ENCODE data around the gene SLC5A6. TPM values are rescaled to one million over a fixed set of nuclear protein-coding genes. Genes with fewer than 3 reads are reported as not detected.

Gene SLC5A6
- total RNA-seq, 1 donor from 2014 or later, result 15.6 TPM

DNA sequence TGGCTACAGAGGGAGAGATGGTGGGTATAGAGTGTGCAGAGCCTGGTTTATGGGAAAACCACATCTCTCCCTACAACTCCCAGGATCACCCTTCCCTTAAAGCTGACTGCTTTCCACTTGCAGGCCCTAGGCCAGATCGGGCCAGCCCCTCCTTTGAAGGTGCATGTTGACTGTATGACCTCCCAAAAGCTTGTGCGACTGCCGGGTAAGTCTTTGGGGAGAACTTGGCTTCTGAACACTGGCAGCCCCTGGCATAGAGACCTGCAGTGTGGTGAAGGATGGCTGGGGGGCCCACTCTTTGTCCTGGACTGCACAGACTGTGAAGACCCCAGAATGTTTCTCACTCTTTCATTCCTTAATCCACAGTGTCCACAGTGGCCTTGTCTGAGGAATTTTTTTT, 24.6 kb upstream of the SLC5A6 start:
- no peak for DNase-seq

DNA sequence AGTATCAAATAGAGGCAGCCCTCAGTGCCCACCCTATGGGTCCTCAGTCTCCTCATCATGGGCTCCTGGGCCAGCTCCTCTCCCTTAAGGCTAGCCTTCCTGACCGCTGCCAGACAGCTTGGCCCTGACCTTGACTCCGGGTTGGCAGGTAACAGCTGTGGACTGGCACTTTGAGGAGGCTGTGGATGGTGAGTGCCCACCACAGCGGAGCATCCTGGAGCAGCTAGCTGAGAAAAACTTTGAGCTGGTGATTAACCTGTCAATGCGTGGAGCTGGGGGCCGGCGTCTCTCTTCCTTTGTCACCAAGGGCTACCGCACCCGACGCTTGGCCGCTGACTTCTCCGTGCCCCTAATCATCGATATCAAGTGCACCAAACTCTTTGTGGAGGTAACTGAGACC, 24.1 kb upstream of the SLC5A6 start:
- DNase-seq, result no peak

DNA sequence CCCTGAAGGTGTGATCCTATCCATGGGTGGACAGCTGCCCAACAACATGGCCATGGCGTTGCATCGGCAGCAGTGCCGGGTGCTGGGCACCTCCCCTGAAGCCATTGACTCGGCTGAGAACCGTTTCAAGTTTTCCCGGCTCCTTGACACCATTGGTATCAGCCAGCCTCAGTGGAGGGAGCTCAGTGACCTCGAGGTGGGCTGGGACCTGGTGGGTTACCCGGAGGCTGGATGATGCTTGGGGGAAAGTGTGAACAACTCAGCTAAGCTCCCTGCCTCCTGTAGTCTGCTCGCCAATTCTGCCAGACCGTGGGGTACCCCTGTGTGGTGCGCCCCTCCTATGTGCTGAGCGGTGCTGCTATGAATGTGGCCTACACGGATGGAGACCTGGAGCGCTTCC, 21.3 kb upstream of the SLC5A6 start:
- no peak for DNase-seq

DNA sequence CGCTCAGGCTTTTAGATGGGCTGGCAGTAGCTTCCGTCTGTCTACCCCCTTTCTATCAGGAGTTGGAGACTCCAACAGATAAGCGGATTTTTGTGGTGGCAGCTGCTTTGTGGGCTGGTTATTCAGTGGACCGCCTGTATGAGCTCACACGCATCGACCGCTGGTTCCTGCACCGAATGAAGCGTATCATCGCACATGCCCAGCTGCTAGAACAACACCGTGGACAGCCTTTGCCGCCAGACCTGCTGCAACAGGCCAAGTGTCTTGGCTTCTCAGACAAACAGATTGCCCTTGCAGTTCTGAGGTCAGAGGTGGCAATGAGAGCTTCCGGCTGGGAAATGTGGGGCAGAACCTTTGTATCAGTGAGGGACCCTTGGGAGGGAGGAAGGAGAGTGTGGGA, 19.9 kb upstream of the SLC5A6 start:
- DNase-seq, result no peak

DNA sequence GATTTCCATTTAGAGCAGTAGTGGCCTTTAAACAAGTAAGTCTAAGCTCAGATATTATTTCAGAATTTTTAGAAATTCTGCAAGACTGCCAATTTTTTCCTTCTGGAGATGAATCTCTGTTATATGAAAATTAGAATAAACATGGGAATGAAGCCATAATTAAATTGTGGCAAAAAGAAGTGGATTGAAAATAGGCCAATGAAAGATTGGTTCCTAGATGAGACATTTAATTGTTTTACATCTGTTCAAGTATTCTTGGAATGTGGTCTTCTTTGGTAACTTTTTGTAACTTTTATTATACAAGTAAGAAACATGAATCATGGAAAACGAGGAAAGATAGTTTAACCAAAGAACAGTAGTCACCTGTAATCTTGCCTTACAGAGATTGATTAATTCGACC, 15.4 kb upstream of the SLC5A6 start:
- no peak for DNase-seq

DNA sequence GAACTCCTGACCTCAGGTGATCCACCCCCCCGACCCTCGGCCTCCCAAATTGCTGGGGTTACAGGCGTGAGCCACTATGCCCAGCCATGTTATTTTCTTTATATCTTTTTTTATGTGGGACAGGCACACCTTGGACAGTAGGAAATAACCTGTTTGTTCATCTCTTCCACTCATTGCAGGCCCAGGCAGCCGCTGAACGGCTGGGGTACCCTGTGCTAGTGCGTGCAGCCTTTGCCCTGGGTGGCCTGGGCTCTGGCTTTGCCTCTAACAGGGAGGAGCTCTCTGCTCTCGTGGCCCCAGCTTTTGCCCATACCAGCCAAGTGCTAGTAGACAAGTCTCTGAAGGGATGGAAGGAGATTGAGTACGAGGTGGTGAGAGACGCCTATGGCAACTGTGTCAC, 13.5 kb upstream of the SLC5A6 start:
- no peak for DNase-seq

DNA sequence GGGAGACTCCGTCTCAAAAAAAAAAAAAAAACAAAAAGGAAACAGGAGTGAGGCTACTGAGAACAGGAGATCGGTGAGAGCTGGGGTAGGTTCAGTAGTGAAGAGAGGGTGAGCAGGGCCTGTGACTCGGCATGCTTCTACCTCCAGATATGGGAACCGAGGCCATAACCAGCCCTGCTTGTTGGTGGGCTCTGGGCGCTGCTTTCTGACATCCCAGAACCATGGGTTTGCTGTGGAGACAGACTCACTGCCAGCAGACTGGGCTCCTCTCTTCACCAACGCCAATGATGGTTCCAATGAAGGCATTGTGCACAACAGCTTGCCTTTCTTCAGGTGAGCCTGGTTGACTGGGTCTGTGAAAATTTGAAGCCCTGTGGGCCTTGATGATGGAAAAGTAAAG, 11.3 kb upstream of the SLC5A6 start:
- DNase-seq, result no peak

DNA sequence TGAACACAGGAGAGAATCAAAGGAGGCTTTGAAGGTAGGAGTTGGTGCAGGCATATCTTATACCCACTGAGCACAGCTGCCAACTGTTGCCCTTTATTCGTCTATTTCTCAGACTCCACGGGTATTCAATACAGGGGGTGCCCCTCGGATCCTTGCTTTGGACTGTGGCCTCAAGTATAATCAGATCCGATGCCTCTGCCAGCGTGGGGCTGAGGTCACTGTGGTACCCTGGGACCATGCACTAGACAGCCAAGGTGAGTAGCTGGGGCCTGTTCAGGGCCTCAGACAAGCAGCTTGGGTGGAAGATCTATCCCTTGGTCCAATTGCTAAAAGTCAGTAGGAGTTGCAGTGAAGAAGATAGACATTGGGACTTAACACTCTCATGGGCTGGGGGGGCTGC, 10.3 kb upstream of the SLC5A6 start:
- DNase-seq, result no peak

DNA sequence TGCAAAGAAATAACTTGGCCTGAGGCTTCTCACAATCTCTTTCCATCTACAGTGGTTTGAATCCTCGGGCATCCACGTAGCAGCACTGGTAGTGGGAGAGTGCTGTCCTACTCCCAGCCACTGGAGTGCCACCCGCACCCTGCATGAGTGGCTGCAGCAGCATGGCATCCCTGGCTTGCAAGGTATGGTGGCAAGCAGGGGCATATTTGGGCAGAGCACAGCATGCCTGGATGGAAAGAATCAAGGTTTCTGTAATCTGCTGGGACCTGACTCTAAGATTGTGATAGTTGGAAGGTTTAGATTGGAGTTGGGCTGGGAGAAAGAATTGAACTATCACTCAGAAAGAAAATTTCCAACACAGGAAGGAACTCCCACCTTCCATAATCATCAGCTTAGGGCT, 9.1 kb upstream of the SLC5A6 start:
- DNase-seq, result no peak

DNA sequence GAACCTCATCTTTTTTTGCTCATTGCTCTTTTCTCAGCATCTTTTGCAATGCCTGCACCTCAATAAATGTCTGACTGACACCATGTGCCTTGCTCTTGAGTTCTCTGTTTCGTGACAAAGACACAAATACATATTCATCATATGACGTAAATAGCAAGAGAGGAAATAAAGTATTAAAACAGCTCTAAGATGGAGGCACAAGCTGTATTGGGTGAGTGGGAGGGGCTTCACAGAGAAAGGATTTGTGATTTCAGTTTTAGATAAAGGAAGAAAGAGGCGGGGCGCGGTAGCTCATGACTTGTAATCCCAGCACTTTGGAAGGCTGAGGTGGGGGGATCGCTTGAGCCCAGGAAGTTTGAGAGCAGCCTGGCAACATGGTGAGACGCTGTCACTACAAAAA, 8.0 kb upstream of the SLC5A6 start:
- no peak for DNase-seq

DNA sequence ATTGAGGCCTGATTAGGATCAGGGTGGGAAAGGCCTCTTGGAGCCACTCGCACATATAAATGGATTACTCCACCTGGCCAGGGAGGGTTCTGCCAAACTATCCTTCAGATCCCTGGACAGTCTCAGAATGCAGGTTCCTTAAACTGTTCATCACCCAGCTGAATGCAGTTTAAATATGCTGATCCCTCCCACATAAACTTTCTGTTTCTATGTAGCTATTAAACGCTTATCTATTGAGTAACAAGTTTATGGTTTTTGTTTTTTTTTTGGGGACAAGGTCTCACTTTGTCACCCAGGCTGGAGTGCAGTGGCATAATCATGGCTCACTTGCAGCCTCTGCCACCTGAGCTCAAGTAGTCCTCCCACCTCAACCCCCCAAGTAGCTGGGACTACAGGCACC, 7.0 kb upstream of the SLC5A6 start:
- DNase-seq, result no peak

DNA sequence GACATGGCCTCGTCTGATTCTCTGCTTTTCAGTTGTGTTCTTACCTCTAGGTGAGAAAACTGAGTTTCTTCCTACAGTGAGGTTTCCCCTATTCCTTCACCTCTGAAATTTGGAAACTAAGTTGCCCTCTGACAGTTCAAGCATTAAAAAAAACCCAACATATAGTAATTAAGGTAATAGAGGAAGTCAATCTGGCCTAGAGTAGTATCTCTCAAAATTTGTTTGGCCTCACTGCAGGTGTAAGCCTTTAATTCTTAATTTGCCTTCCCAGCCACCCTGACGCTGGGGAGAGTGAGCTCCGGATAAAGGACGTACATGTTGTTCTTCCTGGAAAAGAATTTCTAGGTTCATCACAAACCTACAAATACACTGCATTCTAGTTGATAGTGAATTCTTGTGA, 6.5 kb upstream of the SLC5A6 start:
- DNase-seq, result no peak

DNA sequence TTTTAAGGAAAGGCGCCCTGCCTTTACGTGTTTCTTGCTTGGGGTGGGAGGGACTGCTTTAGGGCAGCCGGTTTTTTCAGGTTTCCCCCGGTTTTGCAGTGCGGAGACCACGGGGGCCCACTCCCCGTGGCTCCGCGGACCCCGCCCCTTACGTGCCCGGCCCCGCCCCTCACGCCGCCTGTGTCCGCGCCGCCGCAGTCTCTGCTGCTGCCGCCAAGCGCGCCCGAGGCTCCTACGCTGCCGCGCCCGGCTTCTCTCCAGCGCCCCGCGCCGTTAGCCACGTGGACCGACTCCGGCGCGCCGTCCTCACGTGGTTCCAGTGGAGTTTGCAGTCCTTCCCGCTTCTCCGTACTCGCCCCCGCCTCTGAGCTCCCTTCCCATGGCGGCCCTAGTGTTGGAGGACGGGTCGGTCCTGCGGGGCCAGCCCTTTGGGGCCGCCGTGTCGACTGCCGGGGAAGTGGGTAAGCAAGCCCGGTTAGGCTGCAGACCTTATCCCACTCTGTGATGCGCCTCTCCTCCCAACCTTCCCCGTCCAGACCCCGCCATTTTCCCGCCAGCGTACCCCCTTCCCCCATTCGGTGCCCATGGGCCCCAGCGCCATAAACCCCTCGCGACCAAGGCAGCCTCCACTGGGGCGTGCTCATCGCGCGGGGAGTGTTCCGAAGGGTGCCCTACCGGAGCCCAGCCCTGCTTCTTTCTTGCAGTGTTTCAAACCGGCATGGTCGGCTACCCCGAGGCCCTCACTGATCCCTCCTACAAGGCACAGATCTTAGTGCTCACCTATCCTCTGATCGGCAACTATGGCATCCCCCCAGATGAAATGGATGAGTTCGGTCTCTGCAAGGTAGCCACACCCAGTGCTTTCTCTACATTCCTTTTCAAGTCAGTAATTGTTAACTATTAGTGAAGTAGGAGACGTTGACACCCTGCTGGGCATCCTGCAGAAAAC, 5.4 kb upstream of the SLC5A6 start, which contains the start of gene CAD:
Gene CAD, plus strand, starts transcription at position 197 of the 949 bp plus-strand sequence. Its CDS starts 183 bp downstream, at position 380.
- peak; percentile 81 for DNase-seq

DNA sequence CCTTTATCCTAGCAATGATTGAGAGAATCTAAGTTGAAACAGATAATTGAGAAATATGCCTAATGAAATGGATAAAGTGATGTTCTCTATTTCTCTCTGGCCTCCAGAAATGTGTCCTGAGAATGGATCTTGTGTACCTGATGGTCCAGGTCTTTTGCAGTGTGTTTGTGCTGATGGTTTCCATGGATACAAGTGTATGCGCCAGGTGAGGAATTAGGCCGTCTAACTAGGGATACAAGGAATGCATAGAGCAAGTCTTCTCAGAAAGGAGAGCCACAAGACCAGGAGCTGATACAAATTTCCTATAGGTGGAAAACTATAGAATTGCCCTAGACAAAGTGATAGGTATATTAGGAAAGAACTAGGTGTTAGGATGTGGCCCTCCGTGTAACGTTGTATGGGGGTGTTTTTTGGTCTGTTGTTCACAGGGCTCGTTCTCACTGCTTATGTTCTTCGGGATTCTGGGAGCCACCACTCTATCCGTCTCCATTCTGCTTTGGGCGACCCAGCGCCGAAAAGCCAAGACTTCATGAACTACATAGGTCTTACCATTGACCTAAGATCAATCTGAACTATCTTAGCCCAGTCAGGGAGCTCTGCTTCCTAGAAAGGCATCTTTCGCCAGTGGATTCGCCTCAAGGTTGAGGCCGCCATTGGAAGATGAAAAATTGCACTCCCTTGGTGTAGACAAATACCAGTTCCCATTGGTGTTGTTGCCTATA, 4.5 kb upstream of the SLC5A6 start:
- DNase-seq, result no peak

DNA sequence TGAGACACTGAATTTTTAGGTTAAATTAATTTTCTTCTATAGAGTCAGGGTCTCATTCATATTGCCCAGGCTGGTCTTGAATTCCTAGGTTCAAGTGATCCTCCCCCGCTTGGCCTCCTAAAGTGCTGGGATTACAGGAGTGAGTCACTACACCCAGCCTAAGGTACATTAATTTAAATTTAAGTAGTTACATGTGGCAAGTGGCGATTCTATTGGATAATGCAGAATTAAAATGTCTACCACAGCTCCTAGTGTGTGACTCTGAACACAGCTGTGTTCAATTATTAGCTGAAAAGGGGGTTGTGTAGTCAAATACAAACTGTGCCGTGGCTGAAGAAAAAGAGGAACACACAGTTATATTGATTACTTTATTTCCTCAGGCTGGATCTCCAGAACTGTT, 2.9 kb upstream of the SLC5A6 start:
- DNase-seq, result no peak

DNA sequence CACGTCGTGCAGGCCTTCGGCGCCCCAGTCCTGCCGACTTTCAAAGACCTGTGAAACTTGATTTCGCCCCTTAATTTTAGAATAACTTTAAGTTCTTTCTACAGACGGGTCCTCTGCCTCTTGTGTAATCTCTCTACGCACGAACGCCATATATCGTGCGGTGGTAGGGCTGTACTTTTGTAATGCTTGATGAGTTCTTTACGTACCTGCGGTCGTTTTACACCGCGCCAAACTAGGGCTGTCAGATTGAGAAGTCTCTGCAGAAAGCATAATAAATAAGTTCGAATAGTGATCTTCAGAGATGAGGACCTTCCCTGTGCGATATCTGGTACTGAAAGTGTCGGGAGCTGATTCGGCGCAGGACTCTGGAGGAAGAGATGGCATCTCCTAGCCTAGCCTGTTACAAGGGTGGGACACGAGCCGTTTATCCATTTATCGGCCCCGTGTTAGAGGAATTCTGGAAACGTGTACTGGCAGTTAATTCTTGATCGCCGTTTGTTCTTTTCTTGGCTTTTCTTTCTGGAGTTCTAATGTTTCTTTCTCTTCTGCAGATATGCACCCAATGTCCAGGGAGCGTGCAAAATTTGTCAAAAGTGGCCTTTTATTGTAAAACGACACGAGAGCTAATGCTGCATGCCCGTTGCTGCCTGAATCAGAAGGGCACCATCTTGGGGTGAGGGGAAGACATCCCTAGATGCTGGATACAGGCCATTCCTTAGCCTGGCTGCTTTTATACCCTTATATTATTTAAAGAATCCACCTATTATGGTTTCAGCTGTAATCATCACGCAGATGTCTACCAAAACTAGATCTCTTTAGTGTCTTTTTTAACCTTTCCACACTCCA, 781 bp upstream of the SLC5A6 start:
- DNase-seq, result no peak

DNA sequence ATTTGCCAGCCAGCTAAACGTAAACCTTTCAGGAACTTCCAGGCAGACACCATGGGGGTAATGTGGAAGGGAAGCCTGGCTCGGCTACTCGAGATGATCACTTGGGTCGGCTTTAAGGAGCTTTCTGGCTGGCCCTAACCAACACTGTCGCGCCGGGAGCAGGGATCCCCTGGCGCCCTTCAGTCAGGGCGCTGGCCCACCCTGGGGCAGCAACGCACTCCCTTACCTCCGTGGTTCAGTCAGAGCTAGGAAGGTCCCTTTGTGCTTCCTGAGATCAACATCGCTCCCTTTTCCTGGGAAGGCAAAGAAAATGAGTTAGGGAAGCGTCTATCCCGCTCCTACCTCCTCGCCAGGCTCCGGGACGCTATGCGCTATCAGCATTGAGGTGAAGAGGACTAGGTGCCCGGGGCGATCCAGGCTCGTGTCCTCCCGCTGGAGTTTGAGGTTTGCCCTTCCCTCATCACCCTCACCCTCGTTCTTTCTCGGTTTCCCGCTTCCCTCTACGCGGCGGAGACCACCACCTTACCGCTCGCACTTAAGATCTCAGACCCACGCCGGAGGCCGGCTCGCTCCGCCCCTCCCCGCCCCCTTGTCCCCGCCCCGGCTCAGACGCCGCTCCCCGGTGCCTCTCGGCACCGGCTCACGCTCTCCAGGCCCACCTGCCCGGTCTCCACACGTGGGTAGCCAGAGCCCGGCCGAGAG, 676 bp downstream of the SLC5A6 start:
- DNase-seq, result no peak

DNA sequence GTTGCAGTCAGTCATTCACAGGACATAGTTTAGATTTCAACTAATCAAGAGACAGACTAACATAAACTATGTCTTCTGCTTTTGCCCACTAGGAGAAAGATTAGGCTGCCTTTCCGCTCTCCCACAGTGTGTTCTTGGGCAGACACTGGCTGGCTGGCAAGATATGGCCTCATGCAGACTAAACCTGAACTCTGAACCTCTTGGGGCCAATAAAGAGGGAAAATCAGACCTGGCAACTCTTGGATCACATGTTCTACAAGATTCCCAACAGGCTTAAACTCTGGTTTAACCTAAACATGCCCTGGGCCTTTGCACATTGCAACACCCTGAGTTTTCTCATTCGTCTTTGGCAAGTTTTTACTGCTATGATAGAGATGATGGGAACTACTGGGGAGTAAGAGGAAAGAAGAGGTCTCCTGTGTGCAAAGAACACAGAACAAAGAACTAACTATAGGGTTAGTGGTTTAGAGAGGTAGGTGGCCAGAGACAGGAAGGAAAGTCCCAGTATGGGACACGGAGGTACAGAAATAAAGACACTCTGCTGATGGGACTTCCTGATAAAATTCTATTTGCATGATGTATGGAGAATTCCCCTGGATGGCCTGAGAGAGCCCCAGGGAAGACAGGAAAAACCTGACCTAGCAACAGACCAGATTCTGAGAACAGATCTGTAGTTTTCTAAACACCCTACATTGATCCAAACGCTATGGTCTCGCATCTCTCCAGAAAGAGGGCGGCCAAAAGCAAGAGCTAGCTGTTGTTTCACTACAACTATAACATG, 2.3 kb downstream of the SLC5A6 start:
- no peak for DNase-seq

DNA sequence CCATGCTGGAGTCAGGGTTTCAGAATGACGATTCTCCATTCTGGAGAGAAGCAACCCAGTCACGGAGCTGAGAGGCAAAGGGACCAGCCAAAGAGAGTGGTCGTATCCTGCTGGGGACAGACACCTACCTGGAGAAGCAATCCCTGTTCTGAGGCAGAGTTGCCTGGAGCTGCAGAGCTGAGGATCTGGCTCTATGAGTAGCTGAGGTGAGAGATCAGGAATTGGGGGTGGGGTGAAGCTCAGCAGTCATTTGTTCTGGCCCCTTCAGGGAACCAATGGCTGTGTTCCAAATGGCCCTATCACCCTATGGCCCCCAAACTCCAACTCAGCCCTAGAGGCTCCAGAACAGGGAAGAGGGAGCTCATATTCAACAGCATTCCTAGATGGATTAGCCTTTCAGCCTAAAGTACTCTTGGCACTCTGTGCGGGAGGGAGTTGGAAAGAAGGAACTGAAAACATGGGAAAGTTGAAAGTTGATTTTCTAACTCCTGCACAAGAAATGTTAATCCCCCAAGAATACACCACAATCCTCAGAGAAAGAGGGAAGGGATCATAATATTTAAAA, 3.5 kb downstream of the SLC5A6 start:
- no peak for DNase-seq

DNA sequence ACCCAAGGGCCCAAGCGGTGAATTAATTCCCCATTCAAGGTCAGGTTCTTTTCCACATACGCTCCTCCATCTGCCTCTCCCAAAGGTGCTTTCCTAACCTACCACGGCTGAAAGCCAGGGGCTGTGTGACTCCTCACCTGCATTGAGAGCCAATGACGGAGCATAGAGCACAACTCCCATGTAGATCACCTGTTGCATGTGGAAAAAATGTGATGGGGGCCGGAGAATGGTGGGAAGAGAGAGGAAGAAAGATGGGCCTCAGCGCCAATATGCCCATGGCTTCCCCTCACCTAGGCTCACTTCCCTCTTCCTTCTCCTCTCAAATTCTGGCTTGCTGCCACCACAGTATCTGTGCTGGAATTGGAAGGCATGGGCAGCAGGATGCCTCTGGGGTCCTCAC, 5.7 kb downstream of the SLC5A6 start:
- DNase-seq, result no peak

DNA sequence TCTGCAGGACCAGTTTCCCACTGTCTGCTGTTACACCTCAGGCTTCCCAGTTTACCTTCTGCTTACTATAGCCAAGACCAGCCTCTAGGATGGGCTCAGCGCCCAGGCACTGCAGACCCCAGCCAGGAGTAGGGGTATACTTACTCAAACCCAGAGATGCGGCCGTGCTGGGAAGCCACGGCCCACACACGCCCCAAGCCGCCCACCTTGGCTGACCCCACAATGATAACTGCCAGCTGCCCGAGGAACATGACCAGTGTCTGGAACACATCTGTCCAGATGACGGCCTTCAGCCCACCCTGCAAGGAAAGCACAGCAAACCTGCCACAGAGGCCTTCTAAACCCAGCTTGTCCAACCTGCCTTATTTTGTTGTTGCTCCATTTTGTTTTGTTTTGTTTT, 6.9 kb downstream of the SLC5A6 start:
- DNase-seq, result no peak
